GF-D8 (cell line): ENCODE data around the gene LIPT2.

ENCODE experiments used
- DNase-seq: peaks from one replicate; lab custom pipeline; 2025; lab: John Stamatoyannopoulos, UW

Gene LIPT2

GRCh38 chr11:74465291-74465708 lies 28.2 kb downstream of the LIPT2 start:
- DNase-seq = no peak

GRCh38 chr11:74464746-74465145 lies 28.8 kb downstream of the LIPT2 start:
- no peak for DNase-seq

DNA sequence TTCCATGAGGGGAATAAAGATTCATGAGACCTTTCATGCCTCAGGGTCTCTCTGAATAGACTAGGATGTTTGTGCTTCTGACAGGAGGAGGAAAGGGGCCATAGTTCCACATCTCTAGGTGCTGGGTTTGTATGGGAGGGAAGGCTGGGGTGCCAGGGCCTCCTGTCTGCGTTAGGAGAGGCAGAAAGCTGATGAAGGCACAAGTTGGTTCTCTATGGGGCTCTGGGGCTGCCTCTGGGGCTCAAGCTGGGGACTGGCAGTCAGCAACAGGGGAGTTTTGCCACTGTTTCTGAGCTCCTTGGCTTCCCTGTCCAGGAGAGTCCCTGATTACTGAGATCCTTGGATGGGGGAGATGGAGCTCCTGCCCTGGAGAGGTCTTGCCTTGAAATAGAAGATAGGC lies 30.3 kb downstream of the LIPT2 start:
- DNase-seq = no peak

DNA sequence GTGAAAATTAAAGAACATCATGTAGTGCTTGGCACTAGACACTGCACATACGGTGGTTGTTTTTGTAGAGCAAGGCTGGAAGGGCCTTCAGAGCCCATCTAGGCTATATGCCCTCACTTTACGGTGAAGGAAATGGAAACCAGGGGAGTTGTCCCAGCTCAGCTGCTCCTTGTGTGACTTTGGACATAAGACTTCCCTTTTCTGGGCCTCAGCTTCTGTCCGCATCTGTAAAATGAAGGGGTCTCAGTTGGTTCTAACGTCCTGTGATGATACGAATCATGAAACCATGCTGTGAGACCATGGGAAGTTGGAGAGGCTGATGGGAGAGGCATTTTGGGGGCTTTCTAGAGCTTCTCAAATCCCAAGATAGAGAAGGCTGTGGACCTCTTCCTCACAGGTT lies 30.9 kb downstream of the LIPT2 start:
- peak; percentile 42 for DNase-seq

- DNase-seq = peak; percentile 80
Observed at GRCh38 chr11:74462009-74462408, 31.5 kb downstream of the LIPT2 start.

GRCh38 chr11:74460481-74461154 lies 32.9 kb downstream of the LIPT2 start:
- peak; percentile 70 for DNase-seq

- no peak for DNase-seq
Observed at GRCh38 chr11:74460065-74460464, 33.5 kb downstream of the LIPT2 start.

GRCh38 chr11:74459584-74459983 lies 33.9 kb downstream of the LIPT2 start:
- DNase-seq = no peak

DNA sequence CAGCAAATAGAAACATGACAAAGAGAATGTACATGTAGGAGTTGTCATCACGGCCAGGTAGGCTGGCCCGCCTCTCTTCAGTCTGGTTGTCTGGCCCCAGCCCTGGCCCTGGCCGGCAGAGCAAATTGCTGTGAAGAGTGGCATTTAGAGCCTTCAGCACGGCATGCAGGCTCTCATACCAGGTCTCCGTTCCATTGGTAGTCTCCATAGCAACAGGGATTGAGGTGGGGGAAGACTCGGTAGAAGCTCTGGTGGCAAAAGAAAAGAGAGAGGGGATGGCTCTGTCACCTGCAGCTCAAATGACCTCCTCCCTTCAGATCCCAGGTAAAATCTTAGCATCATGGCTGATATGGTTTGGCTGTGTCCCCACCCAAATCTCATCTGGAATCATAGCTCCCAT lies 36.2 kb downstream of the LIPT2 start:
- no peak for DNase-seq

- no peak for DNase-seq
Observed at GRCh38 chr11:74453373-74453975, 40.0 kb downstream of the LIPT2 start.

GRCh38 chr11:74452366-74452765 lies 41.2 kb downstream of the LIPT2 start:
- no peak for DNase-seq

DNA sequence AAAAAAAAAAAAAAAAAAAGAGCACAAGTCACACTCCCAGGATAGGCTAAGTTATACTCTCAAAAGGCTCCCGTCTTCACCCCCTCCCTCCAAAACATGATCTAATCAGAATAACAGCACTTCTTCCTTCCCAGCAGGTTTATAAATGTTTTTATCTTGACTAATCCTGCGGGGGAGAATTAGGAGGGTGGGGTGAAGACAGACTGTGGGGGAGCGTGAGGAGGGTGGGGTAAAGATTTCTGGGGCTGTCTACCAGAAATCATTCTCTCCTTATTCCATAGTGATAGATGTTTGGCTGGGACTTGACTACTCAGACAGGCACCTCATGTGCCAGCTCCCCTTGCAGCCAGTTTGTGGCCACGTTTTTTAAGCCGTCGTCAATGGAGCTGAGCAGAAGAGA lies 43.2 kb downstream of the LIPT2 start:
- DNase-seq = no peak

DNA sequence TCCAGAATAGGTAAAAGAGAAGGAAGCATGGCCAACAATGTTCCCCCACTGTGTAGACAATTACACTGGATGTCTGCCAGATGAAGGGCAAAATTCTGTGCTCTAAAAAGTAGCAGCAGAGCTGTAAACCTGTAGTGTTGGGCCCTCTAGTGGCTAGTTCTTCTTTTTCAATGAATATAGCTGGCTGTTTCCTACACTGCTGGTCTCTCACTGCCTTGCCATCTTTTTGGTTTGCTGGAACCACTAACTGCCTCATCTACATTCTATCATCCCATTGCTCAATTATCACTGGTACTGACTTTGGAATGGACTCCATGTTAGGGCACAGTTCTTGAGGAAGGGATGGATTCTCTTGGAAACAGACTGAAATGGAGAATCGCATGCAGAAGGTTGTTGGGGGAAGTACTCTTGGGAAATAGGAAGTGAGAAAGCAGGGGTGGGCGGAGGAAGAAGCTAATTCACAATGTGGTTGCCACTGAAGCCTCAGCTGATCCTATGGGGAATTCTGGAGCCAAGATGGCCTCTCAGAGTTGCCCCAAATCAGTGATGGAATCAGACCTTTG lies 44.1 kb downstream of the LIPT2 start:
- peak; percentile 61 for DNase-seq

- no peak for DNase-seq
Observed at GRCh38 chr11:74447720-74448119, 45.8 kb downstream of the LIPT2 start.

DNA sequence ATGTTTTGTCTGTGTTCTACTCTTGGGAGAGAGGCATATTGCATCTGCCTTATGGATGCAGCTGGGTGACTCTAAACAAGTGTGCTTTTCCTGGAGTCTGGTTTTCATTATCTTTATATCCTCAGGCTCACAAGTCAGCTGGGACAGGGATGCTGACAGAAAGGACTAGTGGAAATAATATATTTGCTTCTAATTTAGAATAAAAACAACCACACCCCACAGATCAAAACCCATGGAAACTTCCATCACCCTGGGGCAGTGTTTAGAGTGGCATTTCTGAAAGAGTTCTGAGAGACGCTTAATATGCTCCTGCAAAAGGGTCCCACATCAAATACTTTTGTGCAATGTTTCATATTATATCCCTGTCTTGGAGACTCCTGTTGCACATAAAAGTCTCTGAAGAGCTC lies 47.0 kb downstream of the LIPT2 start:
- no peak for DNase-seq

DNA sequence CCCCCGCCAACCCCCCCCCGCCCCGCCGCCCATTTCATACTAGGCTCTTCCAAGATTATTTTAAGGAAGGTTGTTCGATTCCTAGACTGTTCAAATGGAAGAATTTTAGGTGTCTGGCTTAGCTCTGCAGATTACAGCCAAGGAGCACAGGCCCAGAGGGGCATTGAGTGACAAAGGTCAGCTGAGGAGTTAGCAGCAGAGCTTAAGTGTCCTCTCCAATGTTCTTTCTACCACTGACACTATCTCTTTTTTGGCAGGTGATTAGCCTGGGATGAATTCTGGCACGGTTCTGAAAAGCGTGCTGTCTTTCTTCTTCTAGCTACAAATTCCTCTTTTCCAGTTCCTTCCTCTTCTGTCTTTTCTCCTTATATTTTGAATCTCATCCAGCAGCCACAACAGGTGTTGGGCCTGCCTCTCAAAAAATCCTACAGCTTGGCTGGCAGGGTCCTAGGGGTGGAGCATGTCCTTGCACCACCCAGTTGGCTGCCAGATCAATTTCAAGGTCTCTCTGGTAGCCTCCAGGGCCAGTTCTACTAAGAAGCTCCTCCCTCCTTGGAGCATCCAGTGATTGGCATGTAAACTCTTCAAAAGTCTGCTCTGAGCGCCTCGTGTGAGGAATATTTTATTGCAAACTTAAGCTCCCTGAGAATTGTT lies 49.2 kb downstream of the LIPT2 start:
- no peak for DNase-seq

DNA sequence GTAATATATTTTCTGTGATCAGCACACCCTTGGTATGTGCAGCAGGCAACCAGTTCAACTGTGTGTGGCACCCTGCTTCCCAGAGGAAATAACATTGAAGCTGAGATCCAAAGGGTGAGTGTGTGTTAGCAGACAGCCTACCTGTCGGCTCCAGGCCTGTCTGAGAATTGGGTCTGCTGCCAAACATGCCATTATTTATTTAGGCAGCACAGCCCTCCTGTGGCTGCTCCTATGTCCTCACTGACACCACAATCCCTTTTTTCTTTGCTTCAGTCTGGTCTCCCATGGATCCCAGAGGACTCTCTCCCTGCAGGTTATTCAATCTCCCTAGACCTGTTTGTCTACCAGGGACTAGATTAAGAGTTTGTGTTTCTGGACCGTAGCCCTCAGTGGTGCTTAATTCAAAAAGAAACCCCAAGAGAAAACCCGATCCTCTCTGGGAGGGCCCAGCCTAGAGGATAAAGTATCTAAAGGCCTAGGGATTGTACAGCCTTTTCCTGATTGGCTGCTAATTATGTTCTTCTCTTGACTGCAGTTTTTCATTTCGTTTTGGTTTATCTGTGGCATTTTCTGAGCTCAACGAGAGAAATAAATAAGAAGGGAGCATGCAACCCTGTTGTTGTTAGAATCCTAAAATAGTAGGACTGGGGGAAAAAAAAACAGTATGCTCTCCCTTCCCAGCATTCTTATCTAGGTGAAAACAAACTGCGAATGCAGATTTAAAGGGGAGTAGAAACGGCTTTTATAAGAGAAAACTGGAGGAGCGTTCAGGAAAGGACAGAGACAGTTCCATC lies 50.3 kb downstream of the LIPT2 start:
- no peak for DNase-seq

DNA sequence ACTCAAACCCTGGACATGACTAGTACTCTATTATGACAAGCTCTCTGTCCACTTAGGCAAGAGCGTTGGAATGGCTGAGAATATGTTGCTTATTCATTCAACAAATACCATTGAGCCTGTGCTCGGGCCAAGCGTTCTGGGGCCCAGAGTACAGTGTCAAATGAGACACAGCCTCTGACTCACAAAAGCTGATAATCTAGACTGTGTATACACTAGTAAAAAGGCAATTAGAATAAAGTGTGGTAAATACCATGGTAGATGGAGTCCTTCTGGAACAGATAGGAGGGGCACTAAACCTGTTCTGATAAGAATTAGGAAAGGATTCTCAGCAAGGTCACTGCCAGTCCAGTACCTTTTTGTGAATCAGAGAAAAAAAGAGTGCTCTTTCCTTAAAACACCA lies 50.9 kb downstream of the LIPT2 start:
- no peak for DNase-seq
